GM19025 (cell line): ENCODE results near the gene CCDC88A.

Source experiments
- ATAC-seq: cut with Tn5 transposase; IDR thresholded peaks from one replicate; pipeline ENCODE4 v1.9.1; 2021; ENCODE audit warnings: mild to moderate bottlenecking, low read depth, moderate library complexity; ENCODE audit not compliant: unreplicated experiment

Gene CCDC88A

DNA sequence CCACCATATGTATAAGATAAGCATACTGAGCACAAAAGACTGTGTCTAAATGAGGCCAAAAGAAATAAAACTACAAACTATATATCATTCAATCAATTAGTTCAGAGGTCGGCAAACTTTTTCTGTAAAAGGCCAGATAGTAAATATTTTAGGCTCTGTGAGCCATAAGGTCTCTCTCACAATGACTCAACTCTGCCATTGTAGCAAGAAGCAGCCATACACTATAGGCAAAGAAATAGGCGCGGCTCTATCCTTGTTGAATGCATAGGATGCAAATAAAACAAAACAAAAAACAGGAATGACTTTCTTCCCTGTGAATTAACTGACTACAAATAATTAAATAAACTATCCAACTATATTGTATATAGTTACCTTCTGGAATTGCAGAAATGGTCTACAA lies 8.6 kb upstream of the CCDC88A start:
- ATAC-seq = no peak

DNA sequence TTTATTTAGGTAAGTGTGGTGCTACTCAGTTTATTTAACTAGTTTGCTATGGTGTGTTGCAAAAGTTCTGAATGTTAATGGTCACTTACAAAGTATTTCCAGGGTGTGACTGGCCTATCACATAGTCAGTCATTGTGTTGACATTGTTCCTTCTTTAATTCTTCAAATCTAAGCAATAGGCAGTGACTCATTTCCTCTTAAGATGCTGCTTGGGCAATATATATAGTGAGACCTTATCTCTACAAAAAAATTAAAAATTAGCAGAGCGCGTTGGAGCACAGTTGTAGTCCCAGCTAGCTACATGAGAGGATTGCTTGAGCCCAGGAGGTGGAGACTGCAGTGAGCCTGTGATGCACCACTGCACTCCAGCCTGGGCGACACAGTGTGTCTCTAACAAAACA lies 5.8 kb upstream of the CCDC88A start:
- no peak for ATAC-seq

DNA sequence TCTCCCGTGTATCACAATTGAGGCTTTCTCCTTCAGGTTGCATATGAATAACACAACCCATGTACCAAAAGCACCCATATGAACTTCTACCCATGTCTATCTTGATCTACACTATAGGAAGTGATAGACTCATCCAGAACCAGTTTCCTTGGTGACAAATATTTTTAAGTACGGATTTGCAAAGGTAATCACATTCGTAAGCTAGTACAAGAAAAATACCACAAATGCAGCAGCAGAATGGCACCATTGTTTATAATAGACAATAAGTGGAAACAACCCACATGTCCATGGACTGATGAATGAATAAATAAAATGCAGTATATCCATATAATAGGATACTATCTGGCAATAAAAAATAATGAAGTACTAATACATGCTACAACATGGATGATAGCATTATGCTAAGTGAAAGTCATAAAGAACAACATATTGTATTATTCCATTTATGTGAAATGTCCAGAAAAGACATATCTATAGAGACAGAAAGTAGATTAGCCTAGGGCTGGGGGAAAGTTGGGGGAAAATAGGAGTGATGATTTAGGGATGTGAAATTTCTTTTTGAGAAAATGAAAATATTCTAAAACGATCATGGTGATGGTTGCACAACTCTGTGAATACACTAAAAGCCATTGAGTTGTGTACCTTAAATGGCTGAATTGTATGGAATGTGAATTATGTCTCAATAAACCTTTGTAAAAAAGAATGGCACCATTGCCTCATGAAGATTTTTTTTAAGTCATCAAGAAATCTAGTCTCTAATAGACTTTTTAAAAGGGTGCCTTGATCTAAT lies 3.4 kb upstream of the CCDC88A start:
- ATAC-seq = no peak

DNA sequence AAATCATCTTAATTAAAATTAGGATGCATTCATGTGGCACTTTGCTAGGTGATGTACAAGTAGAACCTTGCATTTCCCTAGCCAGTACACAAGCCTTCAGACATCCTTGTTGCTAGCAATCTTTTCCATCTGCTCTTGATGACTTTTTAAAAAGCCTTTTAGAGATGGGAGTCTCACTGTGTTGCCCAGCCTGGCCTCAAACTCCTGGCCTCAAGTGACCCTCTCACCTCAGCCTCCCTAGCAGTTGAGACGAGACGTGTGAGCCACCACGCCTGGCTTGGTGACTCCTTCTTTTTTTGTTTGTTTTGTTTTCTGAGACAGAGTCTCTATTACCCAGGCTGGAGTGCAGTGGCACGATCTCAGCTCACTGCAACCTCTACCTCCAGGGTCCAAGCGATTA lies 1.7 kb upstream of the CCDC88A start:
- ATAC-seq = no peak

DNA sequence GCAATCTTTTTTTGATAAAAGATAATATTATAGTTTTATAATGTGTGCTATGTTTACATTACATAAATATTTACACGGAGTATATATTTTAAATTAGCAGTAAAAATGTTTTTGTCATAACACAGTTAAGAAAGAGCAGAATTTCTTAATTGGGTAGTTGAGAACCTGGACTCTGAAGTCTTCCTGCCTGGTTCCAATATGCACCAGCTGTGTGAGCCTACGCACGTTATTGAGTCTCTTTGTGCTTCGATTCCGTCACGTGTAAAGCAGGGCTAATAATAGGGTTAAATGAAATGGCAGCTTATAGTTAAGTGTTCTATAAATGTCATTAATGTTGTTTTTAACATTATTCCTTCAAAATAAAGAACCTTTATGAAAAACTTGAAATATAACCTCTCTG lies 1.2 kb upstream of the CCDC88A start:
- ATAC-seq = no peak

DNA sequence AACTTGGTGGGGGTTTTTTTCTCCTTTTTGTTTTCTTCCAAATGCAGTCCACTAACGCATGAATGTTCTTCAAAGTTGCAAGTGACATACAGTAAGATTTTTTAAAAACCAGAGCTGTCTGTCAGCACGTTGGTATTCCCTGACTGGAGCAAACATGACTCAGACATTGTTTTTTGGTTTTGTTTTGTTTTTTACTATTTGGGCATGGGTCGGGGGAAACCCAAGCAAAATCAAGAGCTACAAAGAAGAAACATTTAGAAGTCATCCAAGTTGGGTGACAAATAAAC lies 726 bp upstream of the CCDC88A start:
- ATAC-seq = no peak

DNA sequence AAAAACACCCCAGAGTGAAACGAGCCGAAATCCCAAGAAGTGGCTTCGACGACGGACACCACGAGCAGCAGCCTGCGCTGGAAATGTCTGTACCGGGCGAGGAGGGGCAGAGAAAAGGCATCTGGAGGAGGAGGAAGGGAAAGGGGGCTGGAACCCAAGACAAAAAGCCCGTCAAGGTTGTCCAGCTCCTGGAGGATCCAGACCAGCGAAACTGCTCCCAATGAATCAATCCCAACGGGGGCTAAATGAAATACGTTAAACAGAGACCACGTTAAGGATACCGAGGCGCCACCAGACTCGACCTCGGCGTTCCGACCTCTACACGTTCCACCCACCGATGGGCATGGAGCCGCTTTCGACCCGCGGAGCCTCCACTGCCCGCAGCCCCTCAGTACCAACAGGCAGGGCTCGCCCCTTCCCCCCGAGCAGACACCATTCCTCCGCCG lies 400 bp downstream of the CCDC88A start:
- ATAC-seq = peak; percentile 9

DNA sequence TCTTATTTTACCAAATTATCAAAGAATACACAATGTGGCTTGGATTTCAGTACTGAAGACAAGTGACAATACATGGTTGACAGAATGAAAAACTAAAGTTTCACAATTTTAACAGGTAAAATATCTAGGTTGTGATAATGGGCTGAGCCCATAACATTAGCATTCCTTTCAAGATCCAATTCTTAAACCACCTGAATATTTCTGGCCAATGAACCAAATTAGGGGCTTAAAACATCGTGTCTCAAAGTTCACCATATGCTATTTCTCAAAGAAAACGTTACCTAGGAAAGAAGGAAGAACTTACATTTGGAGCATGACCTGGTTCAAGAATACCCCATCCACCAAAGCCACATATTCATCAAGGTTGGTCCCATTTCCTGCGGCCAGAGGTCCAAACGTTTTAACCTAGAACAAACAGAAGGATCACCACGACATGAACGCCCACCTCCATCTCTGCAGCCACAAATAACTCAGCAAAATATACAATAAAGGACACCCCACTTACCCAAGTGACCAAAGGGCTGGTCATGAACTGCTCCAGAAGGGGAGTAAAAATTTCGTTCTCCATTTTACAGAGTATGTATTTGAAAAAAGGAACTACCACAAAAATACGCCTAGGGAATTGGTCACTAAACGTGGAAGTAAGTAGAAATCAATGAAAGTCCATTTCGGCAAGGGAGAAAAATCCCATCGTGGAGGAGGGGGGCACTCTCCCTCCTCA lies 984 bp downstream of the CCDC88A start:
- no peak for ATAC-seq

DNA sequence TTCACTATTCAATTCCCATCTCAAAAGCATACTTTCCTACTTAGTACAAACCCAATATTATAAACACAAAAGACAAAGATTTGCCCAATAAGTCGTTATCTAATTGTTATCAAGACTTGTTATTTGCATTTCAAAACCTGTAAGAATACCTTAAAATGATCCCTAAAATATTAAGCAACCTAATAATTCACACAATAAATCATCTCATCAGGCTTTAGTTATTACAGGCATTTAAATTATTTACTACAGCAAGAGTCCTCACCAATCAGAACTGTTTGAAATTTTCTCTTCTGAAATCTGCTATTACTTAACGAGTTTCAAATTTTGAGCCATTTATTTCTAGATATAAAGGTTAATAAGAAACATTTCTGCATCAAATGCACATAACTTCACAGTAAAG lies 1.6 kb downstream of the CCDC88A start:
- ATAC-seq = no peak

DNA sequence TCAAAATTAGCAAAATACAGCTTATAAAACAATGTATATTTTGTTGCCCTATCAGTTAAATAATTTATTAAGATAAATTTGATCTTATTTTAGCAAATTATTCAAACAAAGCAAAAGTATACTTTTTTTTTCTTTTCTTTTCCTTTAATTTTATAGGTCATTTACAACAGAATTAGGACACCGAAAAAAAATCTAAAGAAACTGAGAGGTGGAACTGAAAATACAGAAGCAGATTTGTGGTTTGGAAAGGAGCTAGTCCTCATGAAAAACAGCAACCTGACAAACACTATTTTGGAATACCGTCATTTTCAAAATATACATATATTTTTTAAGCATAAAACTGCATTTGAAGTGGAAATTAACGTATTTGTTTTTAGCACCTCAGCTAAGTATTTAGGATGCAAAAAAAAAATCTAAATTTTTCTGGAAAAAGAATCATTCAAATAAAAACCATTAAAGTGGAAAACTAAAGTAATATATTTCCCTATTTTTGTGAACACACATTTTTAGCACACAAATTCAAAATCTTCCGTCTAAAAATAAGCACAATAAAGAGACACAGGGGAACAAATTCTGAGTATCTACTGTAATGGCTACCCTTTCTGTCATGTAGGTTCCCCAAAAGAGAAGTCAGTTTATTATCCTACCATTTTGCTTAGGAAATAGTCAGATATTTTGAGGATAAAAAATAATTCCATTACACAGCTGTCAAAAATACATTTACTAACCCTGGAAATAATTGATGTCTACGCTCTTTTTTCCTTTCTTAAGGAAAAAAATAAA lies 2.7 kb downstream of the CCDC88A start:
- ATAC-seq = no peak

DNA sequence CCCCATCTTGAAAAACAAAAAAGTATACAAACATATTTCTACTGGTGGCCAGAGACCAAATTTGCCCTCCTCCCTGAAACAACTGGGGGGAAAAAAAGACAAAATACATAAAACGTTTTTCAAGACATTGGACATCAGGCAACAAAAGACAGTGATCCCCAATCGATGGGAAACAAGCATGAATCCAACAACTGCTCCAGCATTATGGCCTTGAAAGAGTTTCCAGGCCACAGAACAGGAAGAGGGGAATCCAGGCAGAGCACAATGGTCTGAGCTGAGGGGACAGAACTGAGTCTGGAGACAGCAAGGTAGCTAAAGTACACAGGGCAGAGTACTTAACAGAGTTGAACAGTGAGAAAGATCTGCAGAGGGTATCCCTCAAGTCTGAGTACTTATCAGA lies 4.4 kb downstream of the CCDC88A start:
- no peak for ATAC-seq

DNA sequence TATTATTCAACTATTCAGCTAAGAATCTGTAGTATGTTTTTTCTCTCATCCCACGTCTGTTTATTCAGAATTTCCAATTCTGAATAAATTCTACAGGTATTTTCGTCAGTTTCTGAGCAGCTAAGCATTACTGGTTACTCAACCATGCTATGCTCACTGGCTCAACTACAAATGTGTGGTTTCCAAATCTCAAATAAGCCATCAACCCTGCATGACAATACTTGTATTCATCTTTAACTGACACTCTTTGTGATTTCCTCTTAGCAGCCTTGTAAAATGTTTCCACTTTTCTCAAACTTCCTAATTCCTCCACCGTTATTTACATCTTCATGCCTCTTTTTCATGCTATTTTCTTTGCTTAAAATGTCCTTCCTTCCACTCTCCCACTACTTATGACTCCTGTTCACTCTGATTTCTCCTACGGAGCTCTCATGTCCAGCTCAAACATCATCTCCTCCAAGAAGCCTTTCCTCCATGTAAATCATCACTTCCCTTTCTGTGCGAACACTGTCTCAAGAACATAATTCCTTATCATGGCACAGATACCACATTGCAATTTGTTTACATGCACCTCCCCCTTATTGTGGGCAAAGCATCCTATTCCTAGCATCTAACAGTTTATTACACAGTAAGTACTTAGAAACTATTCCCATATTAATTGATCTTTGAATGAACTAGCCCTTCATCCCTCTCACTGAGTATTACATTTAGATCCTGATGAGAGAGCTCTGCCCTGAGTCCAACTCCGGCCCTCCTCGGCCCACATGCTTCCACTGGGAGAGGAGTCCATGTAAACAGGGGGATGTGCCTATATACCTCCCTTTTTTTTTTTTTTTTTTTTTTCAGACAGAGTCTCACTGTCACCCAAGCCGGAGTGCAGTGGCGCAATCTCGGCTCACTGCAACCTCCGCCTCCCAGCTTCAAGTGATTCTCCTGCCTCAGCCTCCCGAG lies 10.5 kb downstream of the CCDC88A start:
- no peak for ATAC-seq

DNA sequence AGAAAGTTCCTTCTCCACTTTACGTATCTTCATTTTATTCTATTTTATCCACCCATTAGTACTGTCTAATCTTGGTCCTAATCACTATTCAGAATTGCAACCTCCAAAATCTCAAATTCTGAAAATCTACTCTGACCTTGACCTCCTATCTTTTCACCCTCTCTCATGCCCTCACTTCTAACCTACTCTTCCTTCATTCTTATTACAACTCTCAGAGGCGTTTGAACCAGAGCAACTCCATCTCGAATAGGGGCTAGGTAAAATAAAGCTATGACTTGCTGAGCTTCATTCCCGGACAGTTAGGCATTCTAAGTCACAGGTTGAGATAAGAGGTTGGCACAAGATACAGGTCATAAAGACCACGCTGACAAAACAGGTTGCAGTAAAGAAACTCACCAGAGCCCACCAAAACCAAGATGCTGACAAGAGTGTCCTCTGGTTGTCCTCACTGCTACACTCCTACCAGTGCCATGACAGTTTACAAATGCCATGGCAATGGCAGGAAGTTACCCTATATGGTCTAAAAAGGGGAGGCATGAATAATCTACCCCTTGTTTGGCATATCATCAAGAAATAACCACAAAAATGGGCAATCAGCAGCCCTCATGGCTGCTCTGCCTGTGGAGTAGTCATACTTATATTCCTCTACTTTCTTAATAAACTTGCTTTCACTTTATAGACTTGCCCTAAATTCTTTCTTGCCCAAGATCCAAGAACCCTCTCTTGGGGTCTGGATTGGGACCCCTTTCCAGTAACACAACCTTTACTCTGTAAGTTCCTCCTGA lies 11.4 kb downstream of the CCDC88A start:
- ATAC-seq = no peak

DNA sequence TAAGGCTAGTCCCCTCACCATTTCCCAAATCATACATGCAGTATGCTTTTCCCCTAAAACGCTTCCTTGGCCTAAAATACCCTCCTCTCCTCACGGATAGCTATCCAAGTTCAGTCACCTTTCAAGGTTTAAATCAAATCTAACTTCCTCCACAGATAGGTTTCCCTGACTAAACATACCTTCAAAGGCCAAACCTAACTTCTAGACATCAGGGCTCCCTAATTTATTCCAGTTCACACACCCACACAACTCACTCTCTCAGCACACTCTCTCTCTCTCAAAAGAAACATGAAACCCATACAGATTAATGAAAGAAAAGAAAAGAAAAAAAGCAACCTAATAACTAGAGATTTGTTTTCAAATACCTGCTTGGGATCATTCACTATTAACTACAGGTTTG lies 14.5 kb downstream of the CCDC88A start:
- no peak for ATAC-seq

DNA sequence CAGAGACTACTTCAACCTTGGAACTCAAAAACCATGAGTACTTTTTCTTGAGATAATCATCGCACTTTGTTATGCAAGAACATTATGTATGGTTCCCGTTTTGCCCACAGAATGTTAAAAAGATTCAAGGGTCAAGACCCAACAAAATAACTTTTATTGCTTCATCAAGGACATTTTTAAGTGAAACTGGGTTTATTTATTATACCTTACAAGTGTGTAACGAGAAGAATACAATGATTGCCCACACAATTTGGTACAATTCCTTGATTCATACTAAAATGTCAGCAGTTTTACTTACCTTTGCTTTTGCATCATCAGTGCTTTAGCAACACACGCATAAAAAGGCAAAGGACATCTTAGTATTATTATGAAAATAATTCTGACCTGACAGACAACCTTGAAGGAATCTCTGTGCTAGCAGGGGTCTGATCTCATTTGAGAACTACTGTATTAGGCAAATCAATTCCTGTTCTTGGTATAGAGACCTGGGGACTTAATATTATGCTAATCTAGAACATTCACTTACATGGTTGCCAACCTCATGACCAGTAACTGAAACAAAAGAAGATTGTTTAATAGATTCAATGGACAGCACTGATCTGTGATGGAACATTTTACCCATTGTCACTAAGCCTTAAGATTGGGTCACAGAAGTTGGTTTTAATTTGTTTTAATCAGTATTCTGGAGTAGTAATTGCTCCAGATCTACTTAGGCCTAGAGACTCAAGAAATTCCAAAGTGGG lies 16.2 kb downstream of the CCDC88A start:
- ATAC-seq = no peak

DNA sequence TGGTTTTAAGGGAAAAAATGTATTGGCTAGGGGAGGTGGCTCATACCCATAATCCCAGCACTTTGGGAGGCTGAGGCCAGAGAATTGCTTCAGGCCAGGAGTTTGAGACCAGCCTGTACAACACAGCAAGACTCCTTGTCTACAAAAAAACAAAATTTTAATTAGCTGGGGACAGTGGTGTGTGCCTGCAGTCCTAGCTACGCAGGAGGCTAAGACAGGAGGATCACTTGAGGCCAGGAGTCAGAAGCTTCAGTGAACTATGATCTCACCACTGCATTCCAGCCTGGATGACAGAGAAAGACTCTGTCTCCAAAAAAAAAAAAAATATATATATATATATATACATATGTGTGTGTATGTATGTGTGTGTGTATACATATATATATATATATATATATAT lies 18.5 kb downstream of the CCDC88A start:
- ATAC-seq = no peak

DNA sequence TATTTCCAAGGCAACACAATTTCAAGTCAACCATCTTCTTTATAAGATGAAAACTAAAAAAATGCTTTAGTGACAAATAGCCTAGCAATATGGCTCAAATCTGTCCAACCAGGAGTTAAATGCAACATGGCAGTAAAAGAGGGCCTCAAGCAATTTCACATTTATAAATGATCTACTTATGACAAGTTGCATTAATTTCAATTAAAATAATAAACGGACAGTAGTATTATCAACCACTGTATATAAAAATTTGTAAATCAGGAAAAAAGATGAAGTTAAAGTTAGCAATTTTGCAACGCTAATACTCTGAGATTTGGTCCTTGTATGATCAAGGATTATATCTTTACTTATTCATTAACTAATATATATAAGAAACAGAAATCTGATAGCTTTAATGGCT lies 19.3 kb downstream of the CCDC88A start:
- ATAC-seq = no peak

DNA sequence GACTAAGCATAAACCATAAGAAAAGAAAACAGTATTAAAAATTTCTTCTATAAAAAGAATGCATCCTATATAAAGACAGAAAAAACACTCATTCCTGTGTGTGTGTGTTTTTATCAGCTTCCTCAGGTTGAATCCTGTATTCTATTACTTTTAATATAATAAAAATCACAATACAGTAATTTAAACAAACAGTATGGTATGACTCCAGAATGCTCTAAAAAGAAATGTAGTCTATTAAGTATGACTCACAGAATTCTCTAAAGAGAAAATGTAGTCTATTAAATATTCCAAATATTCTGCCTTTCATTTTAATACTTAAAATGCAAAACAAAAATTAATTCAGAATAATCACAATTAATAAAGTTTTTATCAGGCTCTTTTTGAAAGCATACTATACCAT lies 19.8 kb downstream of the CCDC88A start:
- no peak for ATAC-seq
